Naive thymus-derived CD4-positive, alpha-beta T cell (primary cell): Measurements from ENCODE around the gene ANKRD9. TPM values are rescaled to one million over a fixed set of nuclear protein-coding genes. Genes with fewer than 3 reads are reported as not detected.

Experiments
- ATAC-seq: fragments of 150-1000 bp; cut with Tn5 transposase; 2 replicates; pipeline ENCODE4 v1.10.0; 2021; ENCODE audit warnings: mild to moderate bottlenecking, moderate library complexity
- CTCF ChIA-PET: fragments of 350-600 bp; sonication (Branson Sonifier 250); formaldehyde crosslinking; loops from one replicate; lab custom pipeline; 2021; ENCODE audit warnings: antibody characterized with exemption; lab: Charles Lee
- POLR2A ChIA-PET: fragments of 350-600 bp; sonication (Branson Sonifier 250); formaldehyde crosslinking; loops from one replicate; lab custom pipeline; 2021; ENCODE audit warnings: antibody characterized with exemption, inconsistent platforms; lab: Charles Lee
- DNase-seq, 9 donors: peaks; one replicate each; pipeline versions ENCODE4 v3.0.0 to v3.0.0-alpha.2; 2020 to 2022; ENCODE audit warnings: mixed read lengths in 1 of 9
- H3K27ac ChIP-seq: one replicate; pipeline ENCODE4 v1.7.0; 2013; ENCODE audit warnings: mild to moderate bottlenecking, low read depth, low read length, moderate library complexity
- H3K27me3 ChIP-seq, 2 donors: one replicate each; pipeline ENCODE4 v1.7.0; 2013; ENCODE audit warnings: low read length in 2 of 2, mild to moderate bottlenecking in 2 of 2, moderate library complexity in 2 of 2; ENCODE audit not compliant: control insufficient read depth in 2 of 2, insufficient read depth in 2 of 2
- H3K36me3 ChIP-seq, 3 experiments: 1 replicate in 2 of 3; 2 replicates in 1 of 3; pipeline ENCODE4 v1.7.0; 2013; ENCODE audit warnings: low read length in 3 of 3, mild to moderate bottlenecking in 3 of 3, moderate library complexity in 1 of 3; ENCODE audit not compliant: insufficient read depth in 3 of 3, control insufficient read depth in 2 of 3
- H3K4me1 ChIP-seq, 2 donors: one replicate each; pipeline ENCODE4 v1.7.0; 2013; ENCODE audit warnings: low read length in 2 of 2, mild to moderate bottlenecking in 2 of 2, moderate library complexity in 1 of 2; ENCODE audit not compliant: control insufficient read depth in 2 of 2, insufficient read depth in 2 of 2
- H3K4me3 ChIP-seq: 2 replicates; pipeline ENCODE4 v1.7.0; 2013; ENCODE audit warnings: mild to moderate bottlenecking, low read length
- H3K9me3 ChIP-seq, 3 experiments: 1 replicate in 2 of 3; 2 replicates in 1 of 3; pipeline ENCODE4 v1.7.0; 2013; ENCODE audit warnings: low read length in 3 of 3; ENCODE audit not compliant: control insufficient read depth in 2 of 3
- H3K27ac Mint-ChIP-seq, 9 donors: one replicate each; pipeline ENCODE4 v1.8.0; 2020 to 2022; ENCODE audit warnings: mixed read lengths in 9 of 9, mild to moderate bottlenecking in 8 of 9, moderate library complexity in 5 of 9, inconsistent platforms in 2 of 9
- H3K27me3 Mint-ChIP-seq, 5 donors: one replicate each; pipeline ENCODE4 v1.8.0; 2021 to 2022; ENCODE audit warnings: mixed read lengths in 5 of 5, mild to moderate bottlenecking in 1 of 5
- H3K36me3 Mint-ChIP-seq, 5 donors: one replicate each; pipeline ENCODE4 v1.8.0; 2020 to 2022; ENCODE audit warnings: mixed read lengths in 5 of 5, mild to moderate bottlenecking in 3 of 5, inconsistent platforms in 1 of 5
- H3K4me1 Mint-ChIP-seq, 7 donors: one replicate each; pipeline ENCODE4 v1.8.0; 2020 to 2022; ENCODE audit warnings: mixed read lengths in 7 of 7, mild to moderate bottlenecking in 3 of 7, inconsistent platforms in 1 of 7
- H3K4me3 Mint-ChIP-seq, 10 donors: one replicate each; pipeline ENCODE4 v1.8.0; 2020 to 2022; ENCODE audit warnings: mild to moderate bottlenecking in 10 of 10, mixed read lengths in 10 of 10, moderate library complexity in 6 of 10, inconsistent platforms in 2 of 10
- H3K9me3 Mint-ChIP-seq, 11 donors: one replicate each; pipeline ENCODE4 v1.8.0; 2020 to 2022; ENCODE audit warnings: mixed read lengths in 11 of 11, mild to moderate bottlenecking in 4 of 11, inconsistent platforms in 1 of 11, moderate library complexity in 1 of 11
- intact Hi-C, 2 donors: fragments of 100-400 bp; cut with micrococcal nuclease; formaldehyde crosslinking; loops; one replicate each; pipeline ENCODE4 v1.15.1; 2023
- polyA plus RNA-seq, 2 donors: library from polyadenylated mRNA; unstranded; fragments of 300-500 nt; fragmentation: Illumina TruSeq; gene quantifications; one replicate each; pipeline ENCODE4 v1.2.3, GENCODE V29; 2021
- total RNA-seq, 6 experiments: library from RNA in 5 of 6; stranded (reverse) in 5 of 6; gene quantifications; 1 replicate in 5 of 6; 2 replicates in 1 of 6; pipeline ENCODE4 v1.2.3 and lab custom pipeline; 2021 to 2026

ANKRD9 gene
- total and polyA plus RNA-seq, 7 experiments from 2014 or later: 0.26 to 8.1 (median 1.4) TPM

DNA sequence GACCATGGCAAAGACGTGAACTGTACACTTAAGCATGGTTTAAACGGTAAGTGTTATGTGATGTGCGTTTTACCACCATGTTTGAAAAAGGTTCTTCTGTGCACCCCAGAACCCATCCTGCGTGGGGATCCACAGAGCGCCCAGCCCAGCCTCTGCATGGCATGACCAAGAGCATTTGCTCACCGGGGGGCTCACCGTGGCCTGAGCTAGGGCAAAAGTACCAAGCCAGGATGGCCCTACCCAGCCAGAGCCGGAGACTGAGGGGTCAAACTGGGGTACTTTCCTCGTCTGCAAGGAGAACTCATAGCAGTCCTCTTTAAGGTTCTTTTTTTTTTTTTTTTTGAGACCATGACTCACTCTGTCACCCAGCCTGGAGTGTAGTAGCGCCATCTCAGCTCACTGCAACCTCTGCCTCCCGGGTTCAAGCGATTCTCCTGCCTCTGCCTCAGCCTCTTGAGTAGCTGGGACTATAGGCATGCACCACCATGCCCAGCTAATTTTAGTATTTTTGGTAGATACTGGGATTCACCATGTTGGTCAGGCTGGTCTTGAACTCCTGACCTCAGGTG, 16.4 kb upstream of the ANKRD9 start:
- Mint-ChIP-seq H3K27me3 (no peaks in the 10 kb centered on the region), H3K36me3 (no peaks in the 10 kb centered on the region), H3K9me3 (peaks cover 0 to 2% (median 0%) of the 10 kb centered on the region in 11 donors), H3K4me3 (peak overlapping the region; percentile 73 to 90 (median 85)), H3K4me1 (peaks cover 20 to 33% (median 32%) of the 10 kb centered on the region in 7 donors), H3K27ac (peak overlapping the region in 8 of 9 donors; percentile 59 to 94 (median 80))
- Histone ChIP-seq H3K36me3 (no peaks in the 10 kb centered on the region), H3K9me3 (no peaks in the 10 kb centered on the region), H3K4me1 (peaks cover 16 to 18% of the 10 kb centered on the region in 2 donors), H3K4me3 (no peak overlapping the region), H3K27me3 (no peaks in the 10 kb centered on the region), H3K27ac (no peak overlapping the region)
- POLR2A ChIA-PET: interaction anchor here (0.6 kb wide), 1 partner anchor 64 kb away, joined by 3 read pairs; no protein-coding TSS in a partner anchor
- intact Hi-C loops: loop anchor here (2.0 to 10.0 kb wide), 8 partner anchors 15 to 565 kb away; partner anchors contain the start of genes ANKRD9 (in 1 of the 2), CINP (in 1 of the 2) and TECPR2 (in 1 of the 2)
- CTCF ChIA-PET: interaction anchor here (1.3 to 1.4 kb wide), 2 partner anchors 11 to 83 kb away, joined by 4 to 6 read pairs; no protein-coding TSS in a partner anchor
- ATAC-seq (no peak), DNase-seq (no peak)

DNA sequence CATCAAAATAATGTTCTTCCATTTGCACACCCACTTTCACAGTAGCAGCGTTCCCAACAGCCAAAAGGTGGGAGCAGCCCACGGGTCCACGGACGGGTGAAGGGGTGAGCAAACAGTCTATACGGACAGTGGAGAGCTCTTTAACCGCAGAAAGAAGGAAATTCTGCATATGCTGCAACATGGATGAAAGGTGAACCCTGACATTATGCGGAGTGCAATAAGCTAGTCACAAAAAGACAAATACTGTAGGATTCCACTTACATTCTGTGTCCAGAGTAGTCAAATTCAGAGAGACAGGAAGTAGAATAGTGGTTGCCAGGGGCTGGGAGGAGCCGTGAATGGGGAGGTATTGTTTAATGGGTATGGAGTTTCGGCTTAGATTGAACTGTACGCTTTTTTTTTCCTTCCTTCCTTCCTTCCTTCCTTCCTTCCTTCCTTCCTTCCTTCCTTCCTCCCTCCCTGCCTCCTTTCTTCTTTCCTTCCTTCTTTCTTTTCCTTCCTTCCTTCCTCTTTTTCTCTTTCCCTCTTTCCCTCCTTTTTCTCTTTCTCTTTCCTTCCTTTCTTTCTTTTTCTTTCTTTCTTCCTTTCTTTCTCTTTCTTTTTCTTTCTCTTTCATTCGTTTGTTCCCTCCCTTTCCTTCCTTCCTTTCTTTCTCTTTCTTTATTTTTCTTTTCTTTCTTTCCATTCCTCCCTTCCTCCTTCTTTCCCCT, 15.8 kb upstream of the ANKRD9 start:
- Histone ChIP-seq H3K36me3 (no peaks in the 10 kb centered on the region), H3K27me3 (no peaks in the 10 kb centered on the region), H3K4me1 (peaks cover 16 to 18% of the 10 kb centered on the region in 2 donors), H3K27ac (peak overlapping the region; percentile 60), H3K4me3 (peak overlapping the region; percentile 69), H3K9me3 (no peaks in the 10 kb centered on the region)
- H3K4me1 Mint-ChIP-seq: peaks cover 20 to 32% (median 30%) of the 10 kb centered on the region in 7 donors
- H3K36me3 Mint-ChIP-seq: no peaks in the 10 kb centered on the region
- DNase-seq (peak in 7 of 9 donors; percentile 38 to 57 (median 48)), ATAC-seq (peak; percentile 40)
- ChIA-PET CTCF (interaction anchor here (0.6 to 1.4 kb wide), 6 partner anchors 10 to 561 kb away, joined by 3 to 6 read pairs (median 4); no protein-coding TSS in a partner anchor), POLR2A (interaction anchor here (0.8 to 1.7 kb wide), 5 partner anchors 12 to 75 kb away, joined by 3 to 6 read pairs (median 3); no protein-coding TSS in a partner anchor)
- no peaks in the 10 kb centered on the region for H3K27me3 Mint-ChIP-seq
- intact Hi-C loops: loop anchor here (2.0 to 10.0 kb wide), 8 partner anchors 15 to 565 kb away; partner anchors contain the start of genes ANKRD9 (in 1 of the 2), CINP (in 1 of the 2) and TECPR2 (in 1 of the 2)
- H3K9me3 Mint-ChIP-seq: peaks cover 0 to 2% (median 0%) of the 10 kb centered on the region in 11 donors
- H3K4me3 Mint-ChIP-seq: peak overlapping the region; percentile 73 to 90 (median 85)
- H3K27ac Mint-ChIP-seq: peak overlapping the region; percentile 21 to 94 (median 78)

DNA sequence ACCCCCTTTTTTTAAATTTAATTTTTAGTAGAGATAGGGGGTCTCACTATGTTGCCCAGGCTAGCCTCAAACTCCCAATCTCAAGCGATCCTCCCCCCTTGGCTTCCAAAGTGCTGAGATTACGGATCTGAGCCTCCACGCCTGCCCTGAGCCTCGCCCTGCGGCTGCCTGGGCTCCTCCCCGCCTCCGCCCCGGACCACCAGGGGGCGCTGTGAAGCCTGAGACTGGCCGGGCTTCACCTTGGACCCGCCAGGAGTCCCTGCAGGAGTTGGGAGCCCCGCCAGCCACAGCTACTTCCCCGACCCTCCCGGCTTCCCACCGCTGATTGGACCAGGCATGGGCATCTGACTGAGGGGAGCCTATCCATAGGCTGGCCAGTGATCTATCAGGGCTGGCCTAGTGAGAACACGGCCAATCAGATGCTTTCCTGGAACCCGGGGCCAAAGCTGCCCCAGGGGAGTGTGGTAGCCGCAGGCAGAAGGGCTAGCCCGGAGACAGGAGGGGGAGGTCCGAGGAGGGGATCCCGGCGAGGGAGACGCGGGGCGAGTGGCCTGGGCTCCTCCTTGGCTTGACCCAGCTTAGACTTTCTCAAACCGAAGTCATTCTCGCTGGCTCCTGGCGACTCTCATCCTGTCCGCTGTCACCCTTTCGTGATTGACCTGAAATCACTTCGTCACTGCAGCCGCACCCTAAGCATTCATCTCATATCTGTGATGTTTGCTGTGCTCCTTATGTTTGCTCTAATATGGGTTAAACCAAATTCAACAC, 15.1 kb upstream of the ANKRD9 start:
- POLR2A ChIA-PET: interaction anchor here (0.8 to 1.7 kb wide), 5 partner anchors 13 to 74 kb away, joined by 3 to 6 read pairs (median 3); no protein-coding TSS in a partner anchor
- Mint-ChIP-seq H3K27ac (peak overlapping the region; percentile 21 to 94 (median 78)), H3K36me3 (no peaks in the 10 kb centered on the region), H3K9me3 (peaks cover 0 to 2% (median 0%) of the 10 kb centered on the region in 11 donors), H3K27me3 (no peaks in the 10 kb centered on the region), H3K4me3 (peak overlapping the region; percentile 73 to 90 (median 85)), H3K4me1 (peaks cover 20 to 32% (median 29%) of the 10 kb centered on the region in 7 donors)
- H3K4me1 ChIP-seq: peaks cover 16 to 18% of the 10 kb centered on the region in 2 donors
- DNase-seq (peak; percentile 75 to 99 (median 86)), ATAC-seq (peak; percentile 92)
- intact Hi-C loops: loop anchor here (1.0 to 10.0 kb wide), 13 partner anchors 14 to 566 kb away; partner anchors contain the start of genes ANKRD9 (in 1 of the 2), CINP (in 1 of the 2), RCOR1 (in 1 of the 2) and TECPR2 (in 1 of the 2)
- CTCF ChIA-PET: interaction anchor here (0.6 to 1.4 kb wide), 7 partner anchors 9 to 562 kb away, joined by 3 to 6 read pairs (median 5); no protein-coding TSS in a partner anchor
- H3K4me3 ChIP-seq: peak overlapping the region; percentile 69
- no peaks in the 10 kb centered on the region for H3K36me3 ChIP-seq
- H3K27me3 ChIP-seq: no peaks in the 10 kb centered on the region
- H3K9me3 ChIP-seq: no peaks in the 10 kb centered on the region
- peak overlapping the region; percentile 60 for H3K27ac ChIP-seq

DNA sequence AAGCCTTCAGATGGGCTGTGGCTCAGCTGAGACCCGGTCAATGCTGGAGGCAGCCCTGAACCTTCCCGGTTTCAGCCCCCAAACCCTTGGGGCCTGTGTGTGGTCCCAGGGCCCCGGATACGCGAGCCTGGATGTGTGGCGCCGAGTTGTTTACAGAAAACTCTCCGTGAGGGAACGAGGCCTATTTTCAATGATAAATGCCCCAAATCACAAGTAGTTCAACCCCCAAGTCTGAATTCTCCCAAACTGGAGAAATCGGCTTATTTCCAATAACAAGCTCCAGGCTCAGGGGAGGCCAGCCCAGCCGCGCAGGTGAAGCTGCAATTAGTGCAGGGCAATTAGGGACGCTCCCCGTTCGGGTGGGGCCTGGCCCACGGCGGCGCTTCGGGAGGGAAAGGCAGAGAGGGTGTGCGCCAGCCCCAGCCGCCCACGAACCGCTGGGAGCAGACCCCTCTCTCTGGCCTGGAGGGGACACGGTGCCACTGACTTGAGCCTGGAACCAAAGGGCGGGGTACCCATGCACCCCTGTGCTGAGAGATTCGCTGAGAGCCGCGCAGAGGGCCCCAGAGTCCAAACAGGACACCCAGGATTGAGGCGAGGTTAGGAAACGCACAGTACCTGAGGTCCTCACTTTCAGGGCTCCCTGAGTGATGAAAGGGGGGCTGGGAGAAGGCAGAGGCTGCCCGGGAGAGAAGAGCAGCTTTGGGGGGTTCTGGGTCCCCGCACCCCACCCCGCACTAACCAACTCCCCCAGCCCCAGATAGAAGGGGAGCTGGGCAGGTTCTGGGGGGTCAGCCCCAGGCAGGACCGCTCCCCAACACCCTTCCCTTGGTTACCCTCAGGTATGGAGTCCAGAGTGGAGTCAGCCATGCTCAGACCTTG, 14.2 kb upstream of the ANKRD9 start:
- peak overlapping the region; percentile 66 to 89 (median 81) for H3K4me3 Mint-ChIP-seq
- peaks cover 0 to 2% (median 0%) of the 10 kb centered on the region in 11 donors for H3K9me3 Mint-ChIP-seq
- ATAC-seq (peak; percentile 1), DNase-seq (no peak)
- H3K27me3 Mint-ChIP-seq: no peaks in the 10 kb centered on the region
- Histone ChIP-seq H3K4me3 (peak overlapping the region; percentile 69), H3K9me3 (no peaks in the 10 kb centered on the region), H3K4me1 (peaks cover 16 to 18% of the 10 kb centered on the region in 2 donors), H3K27me3 (no peaks in the 10 kb centered on the region), H3K27ac (peak overlapping the region; percentile 60), H3K36me3 (no peaks in the 10 kb centered on the region)
- intact Hi-C loops: loop anchor here (1.0 to 10.0 kb wide), 13 partner anchors 13 to 567 kb away; partner anchors contain the start of genes ANKRD9 (in 1 of the 2), CINP (in 1 of the 2), RCOR1 (in 1 of the 2) and TECPR2 (in 1 of the 2)
- peak overlapping the region in 8 of 9 donors; percentile 23 to 83 (median 53) for H3K27ac Mint-ChIP-seq
- CTCF ChIA-PET: interaction anchor here (0.6 kb wide), 1 partner anchor 412 kb away, joined by 5 read pairs; no protein-coding TSS in a partner anchor
- peaks cover 20 to 32% (median 29%) of the 10 kb centered on the region in 7 donors for H3K4me1 Mint-ChIP-seq
- no peaks in the 10 kb centered on the region for H3K36me3 Mint-ChIP-seq
- POLR2A ChIA-PET: interaction anchor here (1.0 to 1.7 kb wide), 5 partner anchors 12 to 131 kb away, joined by 3 to 6 read pairs (median 3); no protein-coding TSS in a partner anchor

DNA sequence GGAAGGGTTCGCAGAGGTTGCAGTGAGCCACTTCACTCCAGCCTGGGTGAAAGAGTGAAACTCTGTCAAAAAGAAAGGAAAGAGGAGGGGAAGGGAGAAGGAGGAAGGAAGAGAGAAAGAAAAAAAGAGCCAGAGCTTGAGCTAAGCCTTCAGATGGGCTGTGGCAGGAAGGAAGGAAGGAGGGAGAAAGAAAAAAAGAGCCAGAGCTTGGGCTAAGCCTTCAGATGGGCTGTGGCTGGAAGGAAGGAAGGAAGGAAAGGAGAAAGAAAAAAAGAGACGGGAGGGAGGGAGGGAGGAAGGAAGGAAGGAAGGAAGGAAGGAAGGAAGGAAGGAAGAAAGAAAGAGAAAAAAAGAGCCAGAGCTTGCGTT, 13.6 kb upstream of the ANKRD9 start:
- Histone ChIP-seq H3K9me3 (no peaks in the 10 kb centered on the region), H3K4me1 (peaks cover 16 to 18% of the 10 kb centered on the region in 2 donors), H3K27me3 (no peaks in the 10 kb centered on the region), H3K27ac (no peak overlapping the region), H3K36me3 (no peaks in the 10 kb centered on the region), H3K4me3 (no peak overlapping the region)
- peak overlapping the region in 8 of 9 donors; percentile 28 to 85 (median 69) for H3K27ac Mint-ChIP-seq
- H3K4me3 Mint-ChIP-seq: peak overlapping the region; percentile 58 to 89 (median 81)
- intact Hi-C loops: loop anchor here (5.0 to 10.0 kb wide), 3 partner anchors 169 to 254 kb away; partner anchors contain the start of gene TRAF3 (in 1 of the 2)
- H3K9me3 Mint-ChIP-seq: peaks cover 0 to 2% (median 0%) of the 10 kb centered on the region in 11 donors
- DNase-seq (no peak), ATAC-seq (no peak)
- CTCF ChIA-PET: interaction anchor here (0.7 kb wide), 1 partner anchor 91 kb away, joined by 3 read pairs; no protein-coding TSS in a partner anchor
- H3K4me1 Mint-ChIP-seq: peaks cover 20 to 32% (median 29%) of the 10 kb centered on the region in 7 donors
- peaks cover 0 to under 1% (median 0%) of the 10 kb centered on the region in 5 donors for H3K27me3 Mint-ChIP-seq
- POLR2A ChIA-PET: interaction anchor here (1.1 to 1.6 kb wide), 2 partner anchors 11 to 132 kb away, joined by 3 to 4 read pairs; no protein-coding TSS in a partner anchor
- H3K36me3 Mint-ChIP-seq: no peaks in the 10 kb centered on the region
